GM18858 (cell line): Measurements from ENCODE around the gene MRPL39.

Source experiments
- ATAC-seq: cut with Tn5 transposase; IDR thresholded peaks from one replicate; pipeline ENCODE4 v1.9.1; 2021; ENCODE audit not compliant: unreplicated experiment

MRPL39 gene

DNA sequence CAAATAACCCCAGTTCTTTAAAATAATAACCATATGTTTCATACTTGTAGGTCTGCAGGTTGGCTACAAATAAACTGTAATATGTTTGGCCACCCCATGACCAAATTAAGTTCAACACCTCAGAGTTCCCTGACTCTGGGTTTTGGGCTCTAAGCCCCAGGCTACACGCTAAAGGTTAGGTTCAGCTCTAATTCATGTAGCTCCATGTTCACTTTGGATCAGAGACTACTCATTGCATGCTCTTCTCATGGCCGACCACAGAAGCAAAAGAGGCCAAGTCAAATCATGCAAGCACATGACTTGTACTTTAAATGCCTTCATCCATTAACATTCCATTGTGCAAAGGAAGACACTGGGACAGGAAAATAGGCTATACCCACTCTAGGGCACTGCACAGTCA lies 66.2 kb downstream of the MRPL39 start:
- no peak for ATAC-seq

DNA sequence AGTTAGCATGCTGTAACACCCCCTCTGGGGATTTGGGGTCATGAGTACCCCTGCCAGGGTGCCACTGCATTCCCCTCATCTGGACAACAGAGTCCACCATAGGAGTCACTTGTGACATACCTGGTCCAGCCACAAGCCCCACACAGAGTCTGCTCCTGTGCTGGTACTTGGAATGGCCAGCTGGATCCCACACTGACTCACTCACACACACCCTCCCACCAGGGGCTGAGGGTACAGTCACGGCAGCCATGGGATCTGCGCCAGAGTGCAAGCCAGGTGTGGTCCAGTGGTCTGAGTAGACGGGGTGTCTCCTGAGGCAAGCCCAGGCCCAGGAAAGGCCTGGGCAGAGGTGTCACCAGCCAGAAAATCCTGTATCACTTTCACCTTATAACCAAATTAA lies 67.7 kb downstream of the MRPL39 start:
- no peak for ATAC-seq

DNA sequence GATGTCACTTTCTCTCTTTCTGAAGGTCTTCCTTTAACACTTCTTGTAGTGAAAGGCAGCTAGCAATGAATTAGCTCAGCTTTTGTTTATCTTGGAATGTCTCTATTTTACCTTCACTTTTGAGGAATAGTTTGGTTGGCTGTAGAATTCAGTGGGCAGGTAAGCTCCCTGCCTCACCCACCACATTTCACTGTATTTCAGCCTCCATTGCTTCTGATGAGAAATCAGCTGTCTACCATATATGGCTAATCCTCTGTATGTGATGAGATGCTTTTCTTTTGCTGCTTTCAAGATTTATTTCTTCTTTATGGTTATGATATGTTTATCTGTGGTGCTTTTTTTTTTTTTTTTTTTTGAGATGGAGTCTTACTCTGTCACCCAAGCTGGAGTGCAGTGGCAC lies 70.1 kb downstream of the MRPL39 start:
- ATAC-seq: no peak

DNA sequence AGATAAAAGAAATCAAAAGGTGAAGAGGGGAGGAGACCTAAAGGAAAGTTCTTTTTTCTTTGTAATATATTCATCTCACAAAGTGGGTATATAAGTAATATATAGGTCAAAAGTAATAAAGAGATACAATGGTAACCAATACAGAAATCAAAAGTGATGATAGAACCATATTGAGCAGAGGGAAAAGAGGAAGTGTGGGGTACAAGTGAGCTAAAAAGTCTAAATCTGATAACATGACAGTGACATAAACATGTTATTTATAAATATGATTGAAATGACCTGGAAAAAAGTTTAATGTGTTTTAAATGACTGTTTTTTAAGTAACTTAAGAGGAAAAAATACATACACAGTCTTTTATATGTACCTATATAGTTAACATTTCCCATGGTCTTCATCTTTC lies 70.5 kb downstream of the MRPL39 start:
- ATAC-seq: no peak

DNA sequence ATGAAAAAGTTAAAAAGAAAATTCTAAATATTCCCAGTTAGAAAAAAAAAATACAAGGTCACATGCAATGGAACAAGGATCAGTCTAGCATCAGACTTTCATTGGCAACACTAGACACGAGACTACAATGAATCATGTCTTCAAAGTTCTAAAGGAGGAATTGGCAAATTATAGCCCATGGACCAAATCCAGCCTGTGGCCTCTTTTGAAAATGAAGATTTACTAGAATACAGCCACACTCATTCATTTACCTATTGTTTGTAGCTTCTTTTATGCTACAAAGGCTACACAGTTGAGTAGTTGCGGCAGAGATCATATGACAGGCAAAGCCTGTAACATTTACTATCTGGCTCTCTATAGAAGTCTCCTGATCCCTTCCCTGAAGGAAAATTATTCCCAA lies 71.4 kb downstream of the MRPL39 start:
- no peak for ATAC-seq
